ENCODE results near the gene AIFM1. TPM values are rescaled to one million over a fixed set of nuclear protein-coding genes. Genes with fewer than 3 reads are reported as not detected.

The AIFM1 gene
- total and polyA plus RNA-seq, 2 of the 4 experiments (the other 2 are of a cell fraction), result 22.0 to 27.4 TPM

- no TSS peak for BruUV-seq (replicated peaks)
- no peak overlapping the region for H3K4me2 ChIP-seq (ENCODE audit: low read depth, low read length)
- H4K5ac ChIP-seq (ENCODE audit: low read depth, low read length), result no peak overlapping the region
- H4K8ac ChIP-seq (ENCODE audit: low read depth in 2 of 2, low read length in 2 of 2), result no peak overlapping the region
- peak; percentile 65 for ATAC-seq (ENCODE audit: low read depth)
- peak; percentile 78 for DNase-seq
- H3K18ac ChIP-seq (ENCODE audit: low read depth, low read length), result no peak overlapping the region
- no peak overlapping the region for H3K23ac ChIP-seq (ENCODE audit: low read depth, low read length)
- intact Hi-C loops (cut with micrococcal nuclease), result loop anchor here (2.0 kb wide), 1 partner anchor 48 kb away; no protein-coding TSS in a partner anchor
- TF ChIP-seq RAD21 (IDR thresholded peaks at IDR 0.05; ENCODE audit: low read length) (no peak), RCOR1 (IDR thresholded peaks at IDR 0.05; ENCODE audit: insufficient replicate concordance, low read length) (no peak), MXI1 (IDR thresholded peaks at IDR 0.05; ENCODE audit: borderline replicate concordance, low read depth, low read length) (no peak), CTCF (conservative IDR thresholded peaks at IDR 0.05; ENCODE audit: low read depth, low read length) (peak; percentile 32; the same call in 1 of the 2 replicates), NFE2L2 (IDR thresholded peaks at IDR 0.05; ENCODE audit: low read depth, low read length) (no peak), SMC3 (IDR thresholded peaks at IDR 0.05; ENCODE audit: low read depth, low read length) (no peak), CEBPB (IDR thresholded peaks at IDR 0.05; ENCODE audit: low read depth, low read length) (no peak; the same call in 1 of the 2 replicates), USF2 (IDR thresholded peaks at IDR 0.05; ENCODE audit: low read depth, low read length) (no peak)
- no peak overlapping the region for H3K4me3 ChIP-seq (ENCODE audit: insufficient read depth, low read depth, low read length)
- dilution Hi-C loops (cut with HindIII; ENCODE audit: low sequenced_read_pairs, unreplicated experiment), result no loop called here
- no peaks in the 10 kb centered on the region; the same call in 1 of the 2 replicates for H4K20me1 ChIP-seq (ENCODE audit: insufficient read depth, low read length)
- H2AFZ ChIP-seq (replicated peaks; ENCODE audit: low read length, poor library complexity), result no peak overlapping the region
- POLR2A ChIA-PET (ENCODE audit: unreplicated experiment), result no interaction called here
- H2BK5ac ChIP-seq (ENCODE audit: low read depth, low read length, poor library complexity, severe bottlenecking), result no peak overlapping the region
- H3K9ac ChIP-seq (ENCODE audit: low read depth, low read length), result no peak overlapping the region
- H2AK9ac ChIP-seq (replicated peaks; ENCODE audit: low read depth, low read length, poor library complexity), result no peak overlapping the region
- H2BK15ac ChIP-seq (ENCODE audit: low read depth, low read length), result no peak overlapping the region
- H2BK120ac ChIP-seq (ENCODE audit: low read depth, low read length), result no peak overlapping the region
- H3K56ac ChIP-seq (ENCODE audit: extremely low read depth, insufficient read depth, low read length), result no peak overlapping the region
- H4K91ac ChIP-seq (ENCODE audit: insufficient read depth, low read depth, low read length), result no peak overlapping the region
- peaks cover 8% of the 10 kb centered on the region for H3K36me3 ChIP-seq (ENCODE audit: control insufficient read depth, insufficient read depth, low read length)
- no peak overlapping the region for H3K14ac ChIP-seq (replicated peaks; ENCODE audit: low read depth, low read length)
- no peaks in the 10 kb centered on the region for H3K79me1 ChIP-seq (ENCODE audit: low read depth in 1 of 2, low read length in 2 of 2)
- H3K27me3 ChIP-seq (ENCODE audit: control insufficient read depth, insufficient read depth, low read length), result peaks cover 1% of the 10 kb centered on the region
- in situ Hi-C loops (cut with MboI; ENCODE audit: low sequenced_read_pairs), result no loop called here
- H2BK20ac ChIP-seq (ENCODE audit: low read depth, low read length), result no peak overlapping the region
- no peaks in the 10 kb centered on the region for H3K4me1 ChIP-seq (ENCODE audit: control insufficient read depth, insufficient read depth, low read length)
- H3K4ac ChIP-seq (ENCODE audit: low read depth, low read length), result no peak overlapping the region
- H3K9me3 ChIP-seq (ENCODE audit: control insufficient read depth, insufficient read depth, low read length), result no peaks in the 10 kb centered on the region
- H2AK5ac ChIP-seq (ENCODE audit: low read depth, low read length), result no peak overlapping the region
- WGBS, 2 experiments (ENCODE audit: extremely low coverage in 2 of 2, insufficient read length in 1 of 2), result no CpG with 5 or more reads among the region's 3 CpGs
- no peak overlapping the region for H3K27ac ChIP-seq (ENCODE audit: insufficient read depth, low read length)
- CTCF ChIA-PET, result no interaction called here
- H3K9me1 ChIP-seq (ENCODE audit: insufficient read depth, low read length), result no peaks in the 10 kb centered on the region; the same call in 1 of the 2 replicates
These were observed 21.1 kb downstream of the AIFM1 start for GRCh38 chrX:130144509-130144908.

Measured in IMR-90 (cell line).